K562 (cell line): ENCODE data around the gene CARD9. TPM values are rescaled to one million over a fixed set of nuclear protein-coding genes. Genes with fewer than 3 reads are reported as not detected.
A peak's percentile ranks its signal among the peaks of the same experiment; 100 is the strongest.

Experiments
- ATAC-seq: fragments of 200-7000 bp; cut with Tn5 transposase; 3 replicates; pipeline ENCODE4 v1.9.1; 2020; ENCODE audit warnings: moderate library complexity
- BruUV-seq: library from RNA; stranded (reverse); fragments of 400-500 nt; replicated peaks from 2 replicates; lab custom pipeline; 2021; lab: Mats Ljungman, UMichigan
- CTCF ChIA-PET: fragments of 300-600 bp; formaldehyde crosslinking; extraction: SDS; loops from one replicate; lab custom pipeline; 2021; ENCODE audit warnings: low intra/inter-chr PET ratio; lab: Yijun Ruan, JAX
- POLR2A ChIA-PET: fragments of 300-600, 350-650 bp; sonication (Branson Sonifier 250); formaldehyde crosslinking; extraction: SDS; loops from one replicate; lab custom pipeline; 2021; ENCODE audit warnings: antibody characterized with exemption, inconsistent platforms; lab: Yijun Ruan, JAX
- DNase-seq, 4 experiments: peaks; one replicate each; pipeline versions ENCODE4 v3.0.0 to v3.0.0-alpha.2; 2011 to 2018; ENCODE audit warnings: low spot score in 3 of 4, mixed read lengths in 3 of 4; ENCODE audit errors: extremely low read depth in 1 of 4
- FAIRE-seq: peaks from 2 replicates; lab custom pipeline; 2011; peaks lifted over from hg19 to GRCh38; lab: Jason Lieb, UNC
- H2AFZ ChIP-seq: 2 replicates; pipeline ENCODE4 v1.6.0; 2011; ENCODE audit warnings: low read depth, low read length, control low read depth, inconsistent platforms
- H3K27ac ChIP-seq: fragments of 200-600 bp; 3 replicates; pipeline ENCODE4 v1.8.0; 2011; ENCODE audit warnings: low read depth, mild to moderate bottlenecking, control low read depth, inconsistent platforms, low read length, moderate library complexity, mixed read lengths; ENCODE audit errors: extremely low read depth
- H3K27me3 ChIP-seq, 2 experiments: fragments of 300-600 bp in 1 of 2; 2 replicates in 1 of 2; 3 replicates in 1 of 2; pipeline versions ENCODE4 v1.6.0 to v1.8.0; 2011; ENCODE audit warnings: inconsistent platforms in 2 of 2, low read length in 2 of 2, mild to moderate bottlenecking in 1 of 2, mixed read lengths in 1 of 2, moderate library complexity in 1 of 2; ENCODE audit not compliant: control insufficient read depth in 2 of 2, insufficient read depth in 2 of 2
- H3K36me3 ChIP-seq: fragments of 300-600 bp; 3 replicates; pipeline ENCODE4 v1.8.0; 2011; ENCODE audit warnings: mild to moderate bottlenecking, low read length, inconsistent platforms; ENCODE audit not compliant: control insufficient read depth, insufficient read depth
- H3K4me1 ChIP-seq, 2 experiments: fragments of 200-600 bp in 1 of 2; replicated peaks in 1 of 2; 2 replicates in 1 of 2; 3 replicates in 1 of 2; pipeline versions ENCODE4 v1.5.1 to v1.8.0; 2011; ENCODE audit warnings: inconsistent platforms in 2 of 2, low read length in 2 of 2, mild to moderate bottlenecking in 1 of 2, mixed read lengths in 1 of 2, moderate library complexity in 1 of 2; ENCODE audit not compliant: control insufficient read depth in 2 of 2, insufficient read depth in 2 of 2
- H3K4me2 ChIP-seq: 2 replicates; pipeline ENCODE4 v1.6.1; 2011; ENCODE audit warnings: low read length, control low read depth, inconsistent platforms, mixed read lengths; ENCODE audit not compliant: insufficient read depth
- H3K4me3 ChIP-seq: fragments of 200-600 bp; sonication (generic), shearing (Covaris generic); 2 replicates; pipeline ENCODE4 v1.5.1; 2016; ENCODE audit warnings: control low read depth, inconsistent platforms
- H3K79me2 ChIP-seq: fragments of 200-600 bp; 3 replicates; pipeline ENCODE4 v1.8.0; 2011; ENCODE audit warnings: low read length, inconsistent platforms; ENCODE audit not compliant: control insufficient read depth, insufficient read depth
- H3K9ac ChIP-seq, 2 experiments: 2 replicates each; pipeline versions ENCODE4 v1.6.0 to v1.6.1; 2011; ENCODE audit warnings: low read depth in 2 of 2, low read length in 2 of 2, control low read depth in 1 of 2, inconsistent platforms in 1 of 2, mild to moderate bottlenecking in 1 of 2, mixed read lengths in 1 of 2; ENCODE audit not compliant: insufficient read depth in 1 of 2
- H3K9me1 ChIP-seq: one replicate; pipeline ENCODE4 v1.6.0; 2011; ENCODE audit warnings: inconsistent platforms, mild to moderate bottlenecking, low read length, moderate library complexity; ENCODE audit not compliant: control insufficient read depth, insufficient read depth
- H3K9me3 ChIP-seq: replicated peaks from 2 replicates; pipeline ENCODE4 v1.5.1; 2011; ENCODE audit warnings: low read depth, low read length, inconsistent platforms; ENCODE audit not compliant: control insufficient read depth, insufficient read depth
- H4K20me1 ChIP-seq: replicated peaks from 2 replicates; pipeline ENCODE4 v1.6.1; 2011; ENCODE audit warnings: low read length, inconsistent platforms, mixed read lengths; ENCODE audit not compliant: control insufficient read depth, insufficient read depth
- ATF1 ChIP-seq, 2 experiments: fragments of 450-650 bp in 1 of 2; IDR thresholded peaks; 2 replicates each; pipeline ENCODE4 v1.6.1; 2016; ENCODE audit warnings: missing compliant biosample characterization in 1 of 2, missing genetic modification characterization in 1 of 2
- ELF1 ChIP-seq: fragments of 200-800 bp; sonication (Bioruptor generic); IDR thresholded peaks from 2 replicates; pipeline ENCODE4 v1.6.1; 2016; ENCODE audit warnings: missing genetic modification characterization, missing compliant biosample characterization
- HLTF ChIP-seq: fragments of 450-650 bp; IDR thresholded peaks from 2 replicates; pipeline ENCODE4 v1.6.1; 2016
- HNRNPL ChIP-seq: fragments of 200-400 bp; formaldehyde crosslinking; IDR thresholded peaks from 2 replicates; pipeline ENCODE4 v1.6.1; 2017; ENCODE audit warnings: low read depth, mild to moderate bottlenecking, low read length
- NFE2 ChIP-seq: IDR thresholded peaks from 2 replicates; pipeline ENCODE4 v1.6.1; 2014; ENCODE audit warnings: antibody characterized with exemption, low read depth
- POLR2G ChIP-seq: fragments of 200-400 bp; formaldehyde crosslinking; IDR thresholded peaks from 2 replicates; pipeline ENCODE4 v1.6.1; 2017; ENCODE audit warnings: low read depth, mild to moderate bottlenecking, antibody characterized with exemption, low read length, moderate library complexity
- RCOR1 ChIP-seq, 2 experiments: IDR thresholded peaks; 2 replicates each; pipeline ENCODE4 v1.6.1; 2012; ENCODE audit warnings: low read depth in 2 of 2, low read length in 2 of 2, borderline replicate concordance in 1 of 2, improper control_type of control experiment in 1 of 2
- SAFB ChIP-seq: fragments of 200-400 bp; formaldehyde crosslinking; IDR thresholded peaks from 2 replicates; pipeline ENCODE4 v1.6.1; 2017; ENCODE audit warnings: low read depth, low read length, borderline replicate concordance
- SMARCA5 ChIP-seq: fragments of 450-650 bp; IDR thresholded peaks from 2 replicates; pipeline ENCODE4 v1.6.1; 2016
- STAG1 ChIP-seq: sonication (generic); formaldehyde crosslinking; IDR thresholded peaks from 2 replicates; pipeline ENCODE4 v1.5.0; 2020; ENCODE audit warnings: missing genetic modification reagents, borderline replicate concordance
- ZC3H4 ChIP-seq: sonication (generic); formaldehyde crosslinking; IDR thresholded peaks from 2 replicates; pipeline ENCODE4 v1.9.0; 2021; ENCODE audit warnings: missing genetic modification reagents, borderline replicate concordance
- ZNF583 ChIP-seq: fragments of 250-450 bp; sonication (Bioruptor Pico); IDR thresholded peaks from 2 replicates; pipeline ENCODE4 v1.4.0; 2020
- WGBS: fragments of 100-300 bp; shearing (Covaris generic); methylation state at CpG from one replicate; pipeline ENCODE4 v1.1.6; 2016; ENCODE audit warnings: low coverage, mixed read lengths; ENCODE audit not compliant: insufficient coverage; ENCODE audit errors: missing lambda C conversion rate; 5-methylcytosine and 5-hydroxymethylcytosine counted together
- in situ Hi-C: fragments of 300-500 bp; cut with MboI; formaldehyde crosslinking; loops from 4 replicates; pipeline ENCODE4 v1.15.0; 2018; ENCODE audit warnings: inconsistent platforms, mixed read lengths
- intact Hi-C: fragments of 100-400 bp; cut with micrococcal nuclease; formaldehyde crosslinking; loops from 2 replicates; pipeline ENCODE4 v1.14.2; 2022
- polyA plus RNA-seq, 8 experiments: library from polyadenylated mRNA; depleted of rRNA in 4 of 8; stranded (reverse) in 5 of 8; unstranded in 3 of 8; fragments of >200 nt; fragmentation: Nextera tagmentation in 2 of 8; fragmentation: Illumina TruSeq in 1 of 8; extraction: Ambion mirVana in 2 of 8; extraction: Trizol in 1 of 8; gene quantifications; 2 replicates each; pipeline versions ENCODE4 v1.2.1 to v1.2.3, GENCODE V29; 2011 to 2014; ENCODE audit warnings: inconsistent platforms in 1 of 8, missing spikeins in 1 of 8
- total RNA-seq, 7 experiments: library from RNA; depleted of rRNA in 6 of 7; stranded (reverse); fragments of >200 nt in 6 of 7; fragmentation: Illumina TruSeq in 2 of 7; extraction: Trizol in 2 of 7; gene quantifications; 2 replicates each; pipeline versions ENCODE4 v1.2.1 to v1.2.3, GENCODE V29; 2011 to 2021; ENCODE audit warnings: low replicate concordance in 1 of 7
- TF ChIP-seq, protein P1 (sequence below): sonication (generic); formaldehyde crosslinking; IDR thresholded peaks from 2 replicates; pipeline ENCODE4 v1.8.0; 2023; ENCODE audit warnings: missing genetic modification reagents, mild to moderate bottlenecking, borderline replicate concordance
- TF ChIP-seq, protein P2 (sequence below): fragments of 450-650 bp; conservative IDR thresholded peaks from 2 replicates; pipeline ENCODE4 v1.6.1; 2016; ENCODE audit warnings: missing genetic modification characterization, low read depth, mild to moderate bottlenecking, control low read depth, missing compliant biosample characterization
- TF ChIP-seq, protein P3 (sequence below): sonication (generic); formaldehyde crosslinking; IDR thresholded peaks from 2 replicates; pipeline ENCODE4 v1.8.1; 2023; ENCODE audit warnings: mild to moderate bottlenecking, missing genetic modification reagents

Gene CARD9
- total and polyA plus RNA-seq, 9 of the 15 experiments (the other 6 are each of a cell fraction or from before 2014, with no cell fraction given): 1.7 to 53.0 (median 9.7) TPM

DNA sequence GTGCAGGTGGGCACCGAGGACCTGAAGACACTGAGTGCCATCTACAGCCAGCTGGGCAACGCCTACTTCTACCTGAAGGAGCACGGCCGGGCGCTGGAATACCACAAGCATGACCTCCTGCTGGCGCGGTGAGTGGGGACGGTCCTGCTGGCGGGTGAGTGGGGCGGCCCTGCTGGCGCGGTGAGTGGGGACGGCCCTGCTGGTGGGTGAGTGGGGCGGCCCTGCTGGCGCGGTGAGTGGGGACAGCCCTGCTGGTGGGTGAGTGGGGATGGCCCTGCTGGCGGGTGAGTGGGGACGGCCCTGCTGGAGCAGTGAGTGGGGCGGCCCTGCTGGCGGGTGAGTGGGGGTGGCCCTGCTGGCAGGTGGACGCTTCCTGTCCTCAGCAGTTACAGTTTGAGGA is 38.9 kb downstream of the CARD9 start:
- no peak overlapping the region for H3K27ac ChIP-seq
- no peak overlapping the region; a peak in 1 of 4 replicates for H3K9ac ChIP-seq
- H3K79me2 ChIP-seq: no peaks in the 10 kb centered on the region
- 88% methylated on average over 15 of the region's 21 CpGs for WGBS
- in situ Hi-C loops: loop anchor here (25.0 kb wide), 1 partner anchor 303 kb away; no protein-coding TSS in a partner anchor
- no peaks in the 10 kb centered on the region for H3K9me3 ChIP-seq
- no peak overlapping the region for H3K4me3 ChIP-seq
- peaks cover 3% of the 10 kb centered on the region for H3K9me1 ChIP-seq
- no peaks in the 10 kb centered on the region for H3K27me3 ChIP-seq
- DNase-seq (no peak), ATAC-seq (no peak), FAIRE-seq (no peak)
- no peak overlapping the region for H3K4me2 ChIP-seq
- BruUV-seq: no TSS peak
- H4K20me1 ChIP-seq: no peaks in the 10 kb centered on the region
- H3K36me3 ChIP-seq: peaks cover 17% of the 10 kb centered on the region; the same call in 1 of the 3 replicates
- no peak overlapping the region for H2AFZ ChIP-seq
- POLR2A ChIA-PET: no interaction called here
- intact Hi-C loops: no loop called here
- H3K4me1 ChIP-seq: peaks cover 0 to 93% of the 10 kb centered on the region in 2 experiments; a peak in 2 of 5 replicates
- CTCF ChIA-PET: no interaction called here
- TF ChIP-seq STAG1 (CRISPR knock-in tag) (no peak), HNRNPL (peak; percentile 75), NFE2 (no peak), ZNF583 (CRISPR knock-in tag) (no peak), HLTF (no peak), POLR2G (0 out of 2 replicates have a peak, but pooled peaks have one; percentile 20), SMARCA5 (no peak), ATF1 (CRISPR knock-in tag; IDR thresholded peaks at IDR 0.05) (no peak), ATF1 (tag; IDR thresholded peaks at IDR 0.05) (no peak), RCOR1 (IDR thresholded peaks at IDR 0.05; ENCODE audit: borderline replicate concordance in 1 of 2, low read depth in 2 of 2, low read length in 2 of 2) (no peak), ZC3H4 (no peak), ELF1 (tag) (no peak), SAFB (peak; percentile 75; the same call in 1 of the 2 replicates)
- TF ChIP-seq, protein P1, sequence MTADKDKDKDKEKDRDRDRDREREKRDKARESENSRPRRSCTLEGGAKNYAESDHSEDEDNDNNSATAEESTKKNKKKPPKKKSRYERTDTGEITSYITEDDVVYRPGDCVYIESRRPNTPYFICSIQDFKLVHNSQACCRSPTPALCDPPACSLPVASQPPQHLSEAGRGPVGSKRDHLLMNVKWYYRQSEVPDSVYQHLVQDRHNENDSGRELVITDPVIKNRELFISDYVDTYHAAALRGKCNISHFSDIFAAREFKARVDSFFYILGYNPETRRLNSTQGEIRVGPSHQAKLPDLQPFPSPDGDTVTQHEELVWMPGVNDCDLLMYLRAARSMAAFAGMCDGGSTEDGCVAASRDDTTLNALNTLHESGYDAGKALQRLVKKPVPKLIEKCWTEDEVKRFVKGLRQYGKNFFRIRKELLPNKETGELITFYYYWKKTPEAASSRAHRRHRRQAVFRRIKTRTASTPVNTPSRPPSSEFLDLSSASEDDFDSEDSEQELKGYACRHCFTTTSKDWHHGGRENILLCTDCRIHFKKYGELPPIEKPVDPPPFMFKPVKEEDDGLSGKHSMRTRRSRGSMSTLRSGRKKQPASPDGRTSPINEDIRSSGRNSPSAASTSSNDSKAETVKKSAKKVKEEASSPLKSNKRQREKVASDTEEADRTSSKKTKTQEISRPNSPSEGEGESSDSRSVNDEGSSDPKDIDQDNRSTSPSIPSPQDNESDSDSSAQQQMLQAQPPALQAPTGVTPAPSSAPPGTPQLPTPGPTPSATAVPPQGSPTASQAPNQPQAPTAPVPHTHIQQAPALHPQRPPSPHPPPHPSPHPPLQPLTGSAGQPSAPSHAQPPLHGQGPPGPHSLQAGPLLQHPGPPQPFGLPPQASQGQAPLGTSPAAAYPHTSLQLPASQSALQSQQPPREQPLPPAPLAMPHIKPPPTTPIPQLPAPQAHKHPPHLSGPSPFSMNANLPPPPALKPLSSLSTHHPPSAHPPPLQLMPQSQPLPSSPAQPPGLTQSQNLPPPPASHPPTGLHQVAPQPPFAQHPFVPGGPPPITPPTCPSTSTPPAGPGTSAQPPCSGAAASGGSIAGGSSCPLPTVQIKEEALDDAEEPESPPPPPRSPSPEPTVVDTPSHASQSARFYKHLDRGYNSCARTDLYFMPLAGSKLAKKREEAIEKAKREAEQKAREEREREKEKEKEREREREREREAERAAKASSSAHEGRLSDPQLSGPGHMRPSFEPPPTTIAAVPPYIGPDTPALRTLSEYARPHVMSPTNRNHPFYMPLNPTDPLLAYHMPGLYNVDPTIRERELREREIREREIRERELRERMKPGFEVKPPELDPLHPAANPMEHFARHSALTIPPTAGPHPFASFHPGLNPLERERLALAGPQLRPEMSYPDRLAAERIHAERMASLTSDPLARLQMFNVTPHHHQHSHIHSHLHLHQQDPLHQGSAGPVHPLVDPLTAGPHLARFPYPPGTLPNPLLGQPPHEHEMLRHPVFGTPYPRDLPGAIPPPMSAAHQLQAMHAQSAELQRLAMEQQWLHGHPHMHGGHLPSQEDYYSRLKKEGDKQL (CRISPR knock-in tag): no peak
- TF ChIP-seq, protein P2, sequence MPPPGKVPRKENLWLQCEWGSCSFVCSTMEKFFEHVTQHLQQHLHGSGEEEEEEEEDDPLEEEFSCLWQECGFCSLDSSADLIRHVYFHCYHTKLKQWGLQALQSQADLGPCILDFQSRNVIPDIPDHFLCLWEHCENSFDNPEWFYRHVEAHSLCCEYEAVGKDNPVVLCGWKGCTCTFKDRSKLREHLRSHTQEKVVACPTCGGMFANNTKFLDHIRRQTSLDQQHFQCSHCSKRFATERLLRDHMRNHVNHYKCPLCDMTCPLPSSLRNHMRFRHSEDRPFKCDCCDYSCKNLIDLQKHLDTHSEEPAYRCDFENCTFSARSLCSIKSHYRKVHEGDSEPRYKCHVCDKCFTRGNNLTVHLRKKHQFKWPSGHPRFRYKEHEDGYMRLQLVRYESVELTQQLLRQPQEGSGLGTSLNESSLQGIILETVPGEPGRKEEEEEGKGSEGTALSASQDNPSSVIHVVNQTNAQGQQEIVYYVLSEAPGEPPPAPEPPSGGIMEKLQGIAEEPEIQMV (tag): no peak
- TF ChIP-seq, protein P3, sequence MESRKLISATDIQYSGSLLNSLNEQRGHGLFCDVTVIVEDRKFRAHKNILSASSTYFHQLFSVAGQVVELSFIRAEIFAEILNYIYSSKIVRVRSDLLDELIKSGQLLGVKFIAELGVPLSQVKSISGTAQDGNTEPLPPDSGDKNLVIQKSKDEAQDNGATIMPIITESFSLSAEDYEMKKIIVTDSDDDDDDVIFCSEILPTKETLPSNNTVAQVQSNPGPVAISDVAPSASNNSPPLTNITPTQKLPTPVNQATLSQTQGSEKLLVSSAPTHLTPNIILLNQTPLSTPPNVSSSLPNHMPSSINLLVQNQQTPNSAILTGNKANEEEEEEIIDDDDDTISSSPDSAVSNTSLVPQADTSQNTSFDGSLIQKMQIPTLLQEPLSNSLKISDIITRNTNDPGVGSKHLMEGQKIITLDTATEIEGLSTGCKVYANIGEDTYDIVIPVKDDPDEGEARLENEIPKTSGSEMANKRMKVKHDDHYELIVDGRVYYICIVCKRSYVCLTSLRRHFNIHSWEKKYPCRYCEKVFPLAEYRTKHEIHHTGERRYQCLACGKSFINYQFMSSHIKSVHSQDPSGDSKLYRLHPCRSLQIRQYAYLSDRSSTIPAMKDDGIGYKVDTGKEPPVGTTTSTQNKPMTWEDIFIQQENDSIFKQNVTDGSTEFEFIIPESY (CRISPR knock-in tag): peak; percentile 83
